Trophoblast cell (in vitro differentiated cells and primary cell): ENCODE data around the gene GDF11.

Source experiments
- DNase-seq, 2 donors: peaks; one replicate each; pipeline ENCODE4 v3.0.0-alpha.2; 2016
- H2AFZ ChIP-seq: 2 replicates; pipeline ENCODE4 v1.6.1; 2013; ENCODE audit warnings: low read length, moderate library complexity, mild to moderate bottlenecking; ENCODE audit not compliant: insufficient read depth, poor library complexity
- H2AK5ac ChIP-seq: 2 replicates; pipeline ENCODE4 v1.6.1; 2013; ENCODE audit warnings: mild to moderate bottlenecking, low read length
- H2BK120ac ChIP-seq: 2 replicates; pipeline ENCODE4 v1.6.1; 2013; ENCODE audit warnings: low read length, mild to moderate bottlenecking, moderate library complexity; ENCODE audit not compliant: insufficient read depth, poor library complexity
- H2BK12ac ChIP-seq: 2 replicates; pipeline ENCODE4 v1.6.1; 2013; ENCODE audit warnings: mild to moderate bottlenecking, low read length, moderate library complexity
- H2BK5ac ChIP-seq: 2 replicates; pipeline ENCODE4 v1.6.1; 2013; ENCODE audit warnings: low read length, low read depth, moderate library complexity, mild to moderate bottlenecking; ENCODE audit not compliant: poor library complexity
- H3K14ac ChIP-seq: 2 replicates; pipeline ENCODE4 v1.6.1; 2013; ENCODE audit warnings: mild to moderate bottlenecking, low read length
- H3K18ac ChIP-seq: 2 replicates; pipeline ENCODE4 v1.6.1; 2013; ENCODE audit warnings: mild to moderate bottlenecking, low read length
- H3K23ac ChIP-seq: 2 replicates; pipeline ENCODE4 v1.6.1; 2013; ENCODE audit warnings: low read length
- H3K27ac ChIP-seq: 2 replicates; pipeline ENCODE4 v1.5.1; 2013; ENCODE audit warnings: low read depth, mild to moderate bottlenecking, inconsistent platforms, low read length, moderate library complexity
- H3K27me3 ChIP-seq: 2 replicates; pipeline ENCODE4 v1.6.1; 2013; ENCODE audit warnings: inconsistent platforms, mild to moderate bottlenecking, low read length, moderate library complexity; ENCODE audit not compliant: insufficient read depth
- H3K36me3 ChIP-seq, 2 experiments: 1 replicate in 1 of 2; 2 replicates in 1 of 2; pipeline ENCODE4 v1.6.1; 2013; ENCODE audit warnings: low read length in 2 of 2, mild to moderate bottlenecking in 2 of 2, moderate library complexity in 1 of 2; ENCODE audit not compliant: insufficient read depth in 2 of 2, control insufficient read depth in 1 of 2
- H3K4ac ChIP-seq: 2 replicates; pipeline ENCODE4 v1.6.1; 2013; ENCODE audit warnings: low read depth, mild to moderate bottlenecking, low read length, moderate library complexity
- H3K4me1 ChIP-seq, 2 experiments: 1 replicate in 1 of 2; 2 replicates in 1 of 2; pipeline ENCODE4 v1.6.1; 2013; ENCODE audit warnings: low read length in 2 of 2, mild to moderate bottlenecking in 2 of 2, moderate library complexity in 1 of 2; ENCODE audit not compliant: insufficient read depth in 2 of 2, control insufficient read depth in 1 of 2
- H3K4me2 ChIP-seq: 2 replicates; pipeline ENCODE4 v1.6.1; 2013; ENCODE audit warnings: inconsistent platforms, mild to moderate bottlenecking, low read length, moderate library complexity
- H3K4me3 ChIP-seq: 2 replicates; pipeline ENCODE4 v1.5.1; 2013; ENCODE audit warnings: mild to moderate bottlenecking, low read depth, low read length, inconsistent platforms
- H3K79me1 ChIP-seq: one replicate; pipeline ENCODE4 v1.6.1; 2013; ENCODE audit warnings: low read length
- H3K79me2 ChIP-seq: 2 replicates; pipeline ENCODE4 v1.6.1; 2013; ENCODE audit warnings: low read length, mild to moderate bottlenecking; ENCODE audit not compliant: control insufficient read depth, insufficient read depth, poor library complexity
- H3K9ac ChIP-seq: 2 replicates; pipeline ENCODE4 v1.6.1; 2013; ENCODE audit warnings: mild to moderate bottlenecking, low read length
- H3K9me3 ChIP-seq: 2 replicates; pipeline ENCODE4 v1.6.1; 2013; ENCODE audit warnings: low read depth, mild to moderate bottlenecking, control low read depth, inconsistent platforms, low read length; ENCODE audit not compliant: insufficient read depth
- H4K12ac ChIP-seq: 2 replicates; pipeline ENCODE4 v1.6.1; 2013; ENCODE audit warnings: low read depth, mild to moderate bottlenecking, low read length, moderate library complexity
- H4K8ac ChIP-seq: 2 replicates; pipeline ENCODE4 v1.6.1; 2013; ENCODE audit warnings: low read depth, mild to moderate bottlenecking, low read length, moderate library complexity
- H4K91ac ChIP-seq: one replicate; pipeline ENCODE4 v1.6.1; 2013; ENCODE audit warnings: low read depth, mild to moderate bottlenecking, low read length, moderate library complexity
- WGBS: extraction: QIAGEN DNeasy Blood & Tissue Kit; methylation state at CpG from one replicate; pipeline ENCODE4 v1.1.7; 2013; ENCODE audit warnings: missing lambda C conversion rate; ENCODE audit not compliant: insufficient read length, insufficient coverage; ENCODE audit errors: extremely low coverage; 5-methylcytosine and 5-hydroxymethylcytosine counted together

The GDF11 gene

GRCh38 chr12:55734595-55734994 is 8.3 kb upstream of the GDF11 start:
- Histone ChIP-seq H3K27ac (no peak overlapping the region), H3K36me3 (no peaks in the 10 kb centered on the region), H2BK120ac (no peak overlapping the region), H2AK5ac (no peak overlapping the region), H4K91ac (no peak overlapping the region), H3K79me2 (no peaks in the 10 kb centered on the region), H2BK12ac (no peak overlapping the region), H3K18ac (no peak overlapping the region), H3K4ac (no peak overlapping the region), H3K27me3 (no peaks in the 10 kb centered on the region), H3K14ac (no peak overlapping the region), H4K12ac (no peak overlapping the region), H2AFZ (no peak overlapping the region), H2BK5ac (no peak overlapping the region), H3K23ac (no peak overlapping the region), H3K4me1 (peaks cover 10 to 15% of the 10 kb centered on the region in 2 experiments), H3K4me2 (no peak overlapping the region), H3K4me3 (no peak overlapping the region), H3K9ac (no peak overlapping the region), H3K79me1 (peaks cover 2% of the 10 kb centered on the region), H4K8ac (no peak overlapping the region), H3K9me3 (no peaks in the 10 kb centered on the region)
- DNase-seq, result no peak
- WGBS, result no CpG with 5 or more reads among the region's 3 CpGs

GRCh38 chr12:55736076-55736475 is 6.8 kb upstream of the GDF11 start:
- H3K4me2 ChIP-seq, result no peak overlapping the region
- H3K36me3 ChIP-seq, result no peaks in the 10 kb centered on the region
- no peak overlapping the region for H3K4ac ChIP-seq
- no peak overlapping the region for H4K91ac ChIP-seq
- H3K9me3 ChIP-seq, result no peaks in the 10 kb centered on the region
- H2AFZ ChIP-seq, result no peak overlapping the region
- H2AK5ac ChIP-seq, result no peak overlapping the region
- peak overlapping the region; percentile 2 for H3K9ac ChIP-seq
- no peak overlapping the region for H2BK120ac ChIP-seq
- H2BK5ac ChIP-seq, result no peak overlapping the region
- DNase-seq, result no peak
- no peak overlapping the region for H4K12ac ChIP-seq
- H4K8ac ChIP-seq, result no peak overlapping the region
- no peaks in the 10 kb centered on the region for H3K27me3 ChIP-seq
- H3K79me2 ChIP-seq, result no peaks in the 10 kb centered on the region
- H3K14ac ChIP-seq, result no peak overlapping the region
- no peak overlapping the region for H3K18ac ChIP-seq
- peaks cover 4 to 9% of the 10 kb centered on the region in 2 experiments for H3K4me1 ChIP-seq
- no CpG with 5 or more reads among the region's 3 CpGs for WGBS
- H3K27ac ChIP-seq, result no peak overlapping the region
- no peaks in the 10 kb centered on the region for H3K79me1 ChIP-seq
- no peak overlapping the region for H3K23ac ChIP-seq
- H2BK12ac ChIP-seq, result no peak overlapping the region
- H3K4me3 ChIP-seq, result no peak overlapping the region

GRCh38 chr12:55736780-55737580 is 5.9 kb upstream of the GDF11 start:
- Histone ChIP-seq H4K8ac (peak overlapping the region; percentile 63), H3K79me2 (no peaks in the 10 kb centered on the region), H3K4me3 (no peak overlapping the region), H2BK12ac (peak overlapping the region; percentile 17), H2AFZ (no peak overlapping the region), H4K12ac (peak overlapping the region; percentile 32), H3K27me3 (no peaks in the 10 kb centered on the region), H3K9ac (no peak overlapping the region), H2AK5ac (peak overlapping the region; percentile 50), H3K4me1 (peaks cover 5 to 11% of the 10 kb centered on the region in 2 experiments), H3K14ac (no peak overlapping the region), H3K9me3 (no peaks in the 10 kb centered on the region), H3K18ac (no peak overlapping the region), H3K36me3 (no peaks in the 10 kb centered on the region), H4K91ac (no peak overlapping the region), H2BK120ac (no peak overlapping the region), H3K79me1 (no peaks in the 10 kb centered on the region), H3K27ac (no peak overlapping the region), H3K23ac (no peak overlapping the region), H3K4ac (no peak overlapping the region), H2BK5ac (no peak overlapping the region), H3K4me2 (no peak overlapping the region)
- DNase-seq, result peak; percentile 80 to 82
- no CpG with 5 or more reads among the region's 6 CpGs for WGBS

- Histone ChIP-seq H3K4me2 (peak overlapping the region; percentile 71), H2BK120ac (no peak overlapping the region), H3K9ac (no peak overlapping the region), H3K4me3 (no peak overlapping the region), H3K14ac (no peak overlapping the region), H3K4me1 (peaks cover 7 to 16% of the 10 kb centered on the region in 2 experiments), H2BK5ac (peak overlapping the region; percentile 10), H3K27ac (no peak overlapping the region), H3K27me3 (no peaks in the 10 kb centered on the region), H3K18ac (no peak overlapping the region), H2BK12ac (no peak overlapping the region), H3K4ac (no peak overlapping the region), H3K9me3 (no peaks in the 10 kb centered on the region), H4K8ac (peak overlapping the region; percentile 63), H3K36me3 (no peaks in the 10 kb centered on the region), H3K79me2 (no peaks in the 10 kb centered on the region), H4K12ac (peak overlapping the region; percentile 50), H2AK5ac (no peak overlapping the region), H3K23ac (no peak overlapping the region), H2AFZ (peak overlapping the region; percentile 67), H4K91ac (no peak overlapping the region), H3K79me1 (no peaks in the 10 kb centered on the region)
- no CpG with 5 or more reads among the region's 4 CpGs for WGBS
- no peak for DNase-seq
Observed at GRCh38 chr12:55737581-55738122, 5.3 kb upstream of the GDF11 start.
